ENCODE results near the gene P3R3URF. TPM values are rescaled to one million over a fixed set of nuclear protein-coding genes. Genes with fewer than 3 reads are reported as not detected.

P3R3URF gene
- total and polyA plus RNA-seq, 9 donors = not detected

DNA sequence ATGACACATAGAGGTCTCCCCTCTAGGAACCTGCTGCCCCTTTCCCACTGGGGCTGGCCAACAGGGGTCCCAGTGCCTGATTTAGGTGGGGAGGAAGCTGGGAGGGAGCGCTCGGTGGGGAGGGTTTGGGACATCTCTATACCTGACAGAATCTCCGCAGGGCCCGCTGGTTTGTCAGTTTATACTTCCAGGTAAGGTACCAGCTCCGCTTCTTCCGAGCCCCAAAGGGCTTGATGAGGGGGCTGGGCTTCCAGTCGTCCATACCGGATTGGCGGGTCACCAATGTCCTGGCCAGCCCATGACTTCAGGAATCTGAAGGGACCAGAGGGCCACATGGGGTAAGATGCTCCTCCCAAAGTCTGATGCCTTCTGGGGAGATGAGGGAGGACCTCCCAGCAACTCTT lies 21.3 kb upstream of the P3R3URF start:
- intact Hi-C loops (cut with DNase I) = no loop called here
- 49 to 51% (median 50%) methylated on average over 9 of the region's 9 CpGs for WGBS, 3 donors

DNA sequence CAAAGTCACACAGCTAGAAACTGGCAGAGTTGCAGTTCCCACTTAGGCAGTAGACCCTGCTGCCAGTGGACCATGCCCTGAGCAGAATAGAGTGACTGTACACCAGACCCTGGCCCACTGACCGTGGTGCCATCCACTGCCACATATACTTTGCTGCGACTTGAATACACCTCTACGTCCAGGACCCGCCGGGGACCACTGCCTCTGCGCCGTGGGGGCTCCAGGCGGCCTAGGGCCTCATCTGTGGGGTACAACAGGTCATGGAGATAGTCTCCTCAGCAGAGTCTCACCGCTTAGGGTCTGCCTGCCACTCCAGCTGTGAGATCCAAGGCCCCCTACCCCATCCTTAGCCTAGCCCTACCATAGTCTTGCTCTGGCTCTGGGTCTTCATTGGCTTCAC lies 20.3 kb upstream of the P3R3URF start:
- DNase-seq = no peak
- Histone ChIP-seq H3K9me3 (no peaks in the 10 kb centered on the region), H3K27ac (no peak overlapping the region), H3K36me3 (no peaks in the 10 kb centered on the region), H3K4me1 (ENCODE audit: insufficient read depth) (peaks cover 5% of the 10 kb centered on the region), H3K27me3 (no peaks in the 10 kb centered on the region), H3K4me3 (no peak overlapping the region)
- TF ChIP-seq EP300 (IDR thresholded peaks at IDR 0.05) = no peak
- TF ChIP-seq POLR2A (IDR thresholded peaks at IDR 0.05) = no peak
- TF ChIP-seq, protein P1, sequence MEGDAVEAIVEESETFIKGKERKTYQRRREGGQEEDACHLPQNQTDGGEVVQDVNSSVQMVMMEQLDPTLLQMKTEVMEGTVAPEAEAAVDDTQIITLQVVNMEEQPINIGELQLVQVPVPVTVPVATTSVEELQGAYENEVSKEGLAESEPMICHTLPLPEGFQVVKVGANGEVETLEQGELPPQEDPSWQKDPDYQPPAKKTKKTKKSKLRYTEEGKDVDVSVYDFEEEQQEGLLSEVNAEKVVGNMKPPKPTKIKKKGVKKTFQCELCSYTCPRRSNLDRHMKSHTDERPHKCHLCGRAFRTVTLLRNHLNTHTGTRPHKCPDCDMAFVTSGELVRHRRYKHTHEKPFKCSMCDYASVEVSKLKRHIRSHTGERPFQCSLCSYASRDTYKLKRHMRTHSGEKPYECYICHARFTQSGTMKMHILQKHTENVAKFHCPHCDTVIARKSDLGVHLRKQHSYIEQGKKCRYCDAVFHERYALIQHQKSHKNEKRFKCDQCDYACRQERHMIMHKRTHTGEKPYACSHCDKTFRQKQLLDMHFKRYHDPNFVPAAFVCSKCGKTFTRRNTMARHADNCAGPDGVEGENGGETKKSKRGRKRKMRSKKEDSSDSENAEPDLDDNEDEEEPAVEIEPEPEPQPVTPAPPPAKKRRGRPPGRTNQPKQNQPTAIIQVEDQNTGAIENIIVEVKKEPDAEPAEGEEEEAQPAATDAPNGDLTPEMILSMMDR (IDR thresholded peaks at IDR 0.05) = no peak
- intact Hi-C loops (cut with DNase I) = no loop called here
- WGBS, 3 donors = 93 to 96% (median 94%) methylated on average over 9 of the region's 9 CpGs

More for the DNA sequence above, 21.3 kb upstream of the P3R3URF start:
- peaks cover 5% of the 10 kb centered on the region for H3K4me1 ChIP-seq (ENCODE audit: insufficient read depth)
- no peaks in the 10 kb centered on the region for H3K9me3 ChIP-seq
- peak overlapping the region; percentile 78 for H3K4me3 ChIP-seq
- no peaks in the 10 kb centered on the region for H3K36me3 ChIP-seq
- DNase-seq = no peak
- TF ChIP-seq EP300 (IDR thresholded peaks at IDR 0.05) = no peak
- TF ChIP-seq, protein P1 (IDR thresholded peaks at IDR 0.05) = no peak
- TF ChIP-seq POLR2A (IDR thresholded peaks at IDR 0.05) = no peak
- no peaks in the 10 kb centered on the region for H3K27me3 ChIP-seq
- peak overlapping the region; percentile 9 to 63 for H3K27ac ChIP-seq

DNA sequence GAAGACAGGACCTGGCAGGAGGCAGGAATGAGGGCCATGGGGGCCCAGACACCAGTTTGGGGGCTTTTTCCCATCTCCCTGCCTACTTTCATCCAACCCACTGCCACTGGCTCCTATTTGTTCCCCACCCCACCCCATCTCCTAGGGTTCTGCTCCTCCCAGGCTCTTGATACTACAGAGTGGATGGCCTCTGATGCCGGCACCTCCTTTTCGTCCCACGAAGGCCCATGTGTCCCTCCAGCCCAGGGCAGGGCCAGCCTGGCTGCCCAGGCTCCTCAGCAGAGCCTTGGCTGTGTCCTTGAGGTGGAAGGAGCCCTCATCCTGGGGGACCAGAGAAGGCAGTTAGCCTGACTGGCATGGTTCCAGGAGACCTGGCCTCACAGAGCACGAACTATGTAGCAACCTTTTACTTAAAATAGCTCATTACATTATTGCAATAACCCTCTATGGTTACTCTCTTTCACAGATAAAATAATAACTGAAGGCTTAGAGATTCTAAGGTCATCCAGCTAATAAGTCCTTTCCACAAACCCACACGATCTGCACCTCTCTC lies 18.4 kb upstream of the P3R3URF start:
- H3K27me3 ChIP-seq = no peaks in the 10 kb centered on the region
- 69 to 79% (median 79%) methylated on average over 5 of the region's 5 CpGs for WGBS, 3 donors
- no peaks in the 10 kb centered on the region for H3K9me3 ChIP-seq
- H3K4me3 ChIP-seq = no peak overlapping the region
- intact Hi-C loops (cut with DNase I) = no loop called here
- no peak for TF ChIP-seq POLR2A (IDR thresholded peaks at IDR 0.05)
- TF ChIP-seq, protein P1 (IDR thresholded peaks at IDR 0.05) = no peak
- TF ChIP-seq EP300 (IDR thresholded peaks at IDR 0.05) = no peak
- no peaks in the 10 kb centered on the region for H3K36me3 ChIP-seq
- H3K27ac ChIP-seq = no peak overlapping the region
- no peak for DNase-seq
- peaks cover 5% of the 10 kb centered on the region for H3K4me1 ChIP-seq (ENCODE audit: insufficient read depth)

DNA sequence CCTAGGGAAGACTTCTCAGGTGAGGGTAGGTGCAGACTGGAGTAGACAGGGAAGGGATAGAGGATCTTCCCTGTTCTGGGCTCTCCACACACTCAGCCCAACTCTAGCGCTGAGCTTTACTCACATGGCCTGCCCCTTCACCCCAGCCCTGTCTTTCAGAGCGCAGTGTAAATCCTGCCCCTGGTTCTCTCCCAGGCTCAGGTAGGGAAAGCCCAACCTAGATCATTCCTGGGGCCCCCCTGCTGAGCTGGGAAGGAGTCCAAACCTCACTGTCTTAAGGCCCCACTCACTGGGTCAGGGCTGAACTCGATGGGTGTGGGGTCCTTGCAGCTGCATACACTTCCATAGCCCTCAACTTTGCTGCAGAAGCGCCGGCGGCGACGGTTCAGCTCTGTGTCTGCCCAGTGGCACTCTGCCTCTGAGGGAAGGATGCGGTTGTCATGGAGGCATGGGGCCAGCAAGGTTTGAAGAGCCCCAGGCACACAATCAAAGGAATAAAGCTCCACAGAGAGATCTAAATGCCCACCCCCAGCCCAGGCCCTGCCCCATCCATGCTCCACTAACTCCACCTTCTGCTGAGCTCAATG lies 17.8 kb upstream of the P3R3URF start:
- Histone ChIP-seq H3K4me1 (ENCODE audit: insufficient read depth) (peaks cover 5% of the 10 kb centered on the region), H3K36me3 (no peaks in the 10 kb centered on the region), H3K9me3 (no peaks in the 10 kb centered on the region), H3K27ac (no peak overlapping the region), H3K4me3 (no peak overlapping the region), H3K27me3 (no peaks in the 10 kb centered on the region)
- intact Hi-C loops (cut with DNase I) = no loop called here
- DNase-seq = no peak
- 77 to 85% (median 85%) methylated on average over 9 of the region's 9 CpGs for WGBS, 3 donors
- TF ChIP-seq POLR2A (IDR thresholded peaks at IDR 0.05) = no peak

DNA sequence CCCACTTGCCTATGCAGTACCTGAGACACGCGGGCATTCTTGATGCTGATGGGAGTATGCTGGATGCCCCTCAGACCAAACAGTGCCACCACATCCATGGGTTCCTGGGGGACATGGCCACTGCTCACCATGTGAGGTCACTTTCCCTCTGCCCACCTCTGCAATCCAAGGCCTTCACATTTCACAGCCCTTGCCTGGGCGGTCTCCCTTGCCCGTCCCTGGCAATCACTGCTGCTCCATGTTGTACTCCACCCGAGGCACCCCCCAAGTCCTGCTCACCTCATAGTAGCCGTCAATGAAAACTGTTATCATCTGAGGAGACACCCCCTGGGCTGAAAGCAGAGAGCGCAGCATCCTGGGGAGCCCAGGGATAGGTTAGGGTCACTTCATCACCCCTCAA lies 17.0 kb upstream of the P3R3URF start:
- no peak for DNase-seq
- no peak overlapping the region for H3K27ac ChIP-seq
- no peaks in the 10 kb centered on the region for H3K36me3 ChIP-seq
- no peak overlapping the region for H3K4me3 ChIP-seq
- intact Hi-C loops (cut with DNase I) = no loop called here
- H3K9me3 ChIP-seq = no peaks in the 10 kb centered on the region
- 89 to 91% (median 89%) methylated on average over 7 of the region's 7 CpGs for WGBS, 3 donors
- H3K4me1 ChIP-seq (ENCODE audit: insufficient read depth) = peaks cover 5% of the 10 kb centered on the region
- H3K27me3 ChIP-seq = no peaks in the 10 kb centered on the region
- TF ChIP-seq, protein P1 (IDR thresholded peaks at IDR 0.05) = no peak
- TF ChIP-seq POLR2A (IDR thresholded peaks at IDR 0.05) (no peak), EP300 (IDR thresholded peaks at IDR 0.05) (no peak)

Measured in ovary (tissue), 9 donors.